Loucy (cell line): Measurements from ENCODE around the gene DOLPP1.

ENCODE experiments used
- EZH2phosphoT487 ChIP-seq: fragments of 200-600 bp; IDR thresholded peaks from 2 replicates; pipeline ENCODE4 v1.6.1; 2018; ENCODE audit warnings: antibody characterized with exemption, mild to moderate bottlenecking, moderate library complexity, borderline replicate concordance
- TF ChIP-seq, protein P1 (sequence below): fragments of 200-600 bp; sonication (generic); conservative IDR thresholded peaks from 2 replicates; pipeline ENCODE4 v1.5.1; 2014; ENCODE audit warnings: mild to moderate bottlenecking, antibody characterized with exemption, low read length

DNA sequence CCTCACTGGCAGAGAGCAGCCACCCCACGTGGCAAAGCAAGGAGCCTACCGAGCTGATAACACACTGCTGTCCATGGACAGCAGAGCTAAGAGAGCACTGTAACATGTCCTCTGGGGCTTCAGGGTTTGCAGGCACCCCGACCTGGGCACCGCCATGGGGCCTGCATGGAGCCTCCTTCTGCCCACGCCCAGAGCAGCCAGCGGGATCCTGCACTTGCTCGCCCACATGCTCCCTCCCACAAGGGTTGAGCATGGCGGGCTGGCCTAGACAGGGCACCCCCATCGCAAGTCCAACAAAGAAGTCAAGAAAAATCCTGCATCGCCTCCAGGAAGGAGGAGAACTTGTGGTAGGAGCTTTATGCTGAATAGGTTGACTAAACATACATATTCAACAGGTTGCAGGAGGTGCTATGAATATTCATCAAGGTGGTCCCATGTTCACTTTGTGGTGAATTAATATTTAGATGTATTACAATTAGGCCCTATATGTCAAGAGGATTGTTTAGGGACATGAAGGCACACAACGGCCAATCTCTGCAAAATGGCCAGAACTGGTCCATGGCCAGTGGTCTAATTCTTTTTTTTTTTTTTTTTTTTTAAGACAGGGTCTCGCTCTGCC, 48.3 kb upstream of the DOLPP1 start:
- TF ChIP-seq, protein P1, sequence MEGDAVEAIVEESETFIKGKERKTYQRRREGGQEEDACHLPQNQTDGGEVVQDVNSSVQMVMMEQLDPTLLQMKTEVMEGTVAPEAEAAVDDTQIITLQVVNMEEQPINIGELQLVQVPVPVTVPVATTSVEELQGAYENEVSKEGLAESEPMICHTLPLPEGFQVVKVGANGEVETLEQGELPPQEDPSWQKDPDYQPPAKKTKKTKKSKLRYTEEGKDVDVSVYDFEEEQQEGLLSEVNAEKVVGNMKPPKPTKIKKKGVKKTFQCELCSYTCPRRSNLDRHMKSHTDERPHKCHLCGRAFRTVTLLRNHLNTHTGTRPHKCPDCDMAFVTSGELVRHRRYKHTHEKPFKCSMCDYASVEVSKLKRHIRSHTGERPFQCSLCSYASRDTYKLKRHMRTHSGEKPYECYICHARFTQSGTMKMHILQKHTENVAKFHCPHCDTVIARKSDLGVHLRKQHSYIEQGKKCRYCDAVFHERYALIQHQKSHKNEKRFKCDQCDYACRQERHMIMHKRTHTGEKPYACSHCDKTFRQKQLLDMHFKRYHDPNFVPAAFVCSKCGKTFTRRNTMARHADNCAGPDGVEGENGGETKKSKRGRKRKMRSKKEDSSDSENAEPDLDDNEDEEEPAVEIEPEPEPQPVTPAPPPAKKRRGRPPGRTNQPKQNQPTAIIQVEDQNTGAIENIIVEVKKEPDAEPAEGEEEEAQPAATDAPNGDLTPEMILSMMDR: no peak
- TF ChIP-seq EZH2phosphoT487: no peak
